ENCODE data around the gene STON2.

The STON2 gene

GRCh38 chr14:81353691-81354323 is 46.3 kb downstream of the STON2 start:
- Histone ChIP-seq H3K36me3 (ENCODE audit: control insufficient read depth, insufficient read depth, low read length) (no peaks in the 10 kb centered on the region), H3K4me3 (replicated peaks; ENCODE audit: low read depth, low read length) (no peak overlapping the region), H3K27me3 (replicated peaks; ENCODE audit: control insufficient read depth, insufficient read depth, low read length) (no peaks in the 10 kb centered on the region)
- TF ChIP-seq CTCF (IDR thresholded peaks at IDR 0.05; ENCODE audit: insufficient read depth, low read length, poor library complexity, severe bottlenecking), result no peak
- no peak for DNase-seq (ENCODE audit: extremely low read depth, insufficient read length)

GRCh38 chr14:81352413-81352812 is 47.7 kb downstream of the STON2 start:
- DNase-seq (ENCODE audit: extremely low read depth, insufficient read length), result no peak
- Histone ChIP-seq H3K4me3 (replicated peaks; ENCODE audit: low read depth, low read length) (no peak overlapping the region), H3K27me3 (replicated peaks; ENCODE audit: control insufficient read depth, insufficient read depth, low read length) (no peaks in the 10 kb centered on the region), H3K36me3 (ENCODE audit: control insufficient read depth, insufficient read depth, low read length) (no peaks in the 10 kb centered on the region)
- TF ChIP-seq CTCF (IDR thresholded peaks at IDR 0.05; ENCODE audit: insufficient read depth, low read length, poor library complexity, severe bottlenecking), result no peak

GRCh38 chr14:81351205-81351604 is 48.9 kb downstream of the STON2 start:
- DNase-seq (ENCODE audit: extremely low read depth, insufficient read length), result no peak
- H3K27me3 ChIP-seq (replicated peaks; ENCODE audit: control insufficient read depth, insufficient read depth, low read length), result no peaks in the 10 kb centered on the region
- H3K4me3 ChIP-seq (replicated peaks; ENCODE audit: low read depth, low read length), result no peak overlapping the region
- no peaks in the 10 kb centered on the region for H3K36me3 ChIP-seq (ENCODE audit: control insufficient read depth, insufficient read depth, low read length)
- TF ChIP-seq CTCF (IDR thresholded peaks at IDR 0.05; ENCODE audit: insufficient read depth, low read length, poor library complexity, severe bottlenecking), result no peak

GRCh38 chr14:81350344-81351130 is 49.6 kb downstream of the STON2 start:
- no peak for TF ChIP-seq CTCF (IDR thresholded peaks at IDR 0.05; ENCODE audit: insufficient read depth, low read length, poor library complexity, severe bottlenecking)

GRCh38 chr14:81348061-81348460 is 52.1 kb downstream of the STON2 start:
- H3K36me3 ChIP-seq (ENCODE audit: control insufficient read depth, insufficient read depth, low read length), result no peaks in the 10 kb centered on the region
- H3K4me3 ChIP-seq (replicated peaks; ENCODE audit: low read depth, low read length), result no peak overlapping the region
- no peak for TF ChIP-seq CTCF (IDR thresholded peaks at IDR 0.05; ENCODE audit: insufficient read depth, low read length, poor library complexity, severe bottlenecking)
- no peaks in the 10 kb centered on the region for H3K27me3 ChIP-seq (replicated peaks; ENCODE audit: control insufficient read depth, insufficient read depth, low read length)
- no peak for DNase-seq (ENCODE audit: extremely low read depth, insufficient read length)

More at GRCh38 chr14:81350344-81351130, 49.6 kb downstream of the STON2 start:
- DNase-seq (ENCODE audit: extremely low read depth, insufficient read length), result no peak
- no peaks in the 10 kb centered on the region for H3K36me3 ChIP-seq (ENCODE audit: control insufficient read depth, insufficient read depth, low read length)
- no peaks in the 10 kb centered on the region for H3K27me3 ChIP-seq (replicated peaks; ENCODE audit: control insufficient read depth, insufficient read depth, low read length)
- H3K4me3 ChIP-seq (replicated peaks; ENCODE audit: low read depth, low read length), result no peak overlapping the region

Data from GM06990 (cell line).